HepG2 (cell line): Measurements from ENCODE around the gene IL1RAP. TPM values are rescaled to one million over a fixed set of nuclear protein-coding genes. Genes with fewer than 3 reads are reported as not detected.

Source experiments
- ATAC-seq: fragments of 200-7000 bp; cut with Tn5 transposase; 3 replicates; pipeline ENCODE4 v1.9.1; 2020; ENCODE audit warnings: mild to moderate bottlenecking, moderate library complexity
- BruUV-seq: library from RNA; stranded (reverse); fragments of 400-500 nt; replicated peaks from 2 replicates; lab custom pipeline; 2021; lab: Mats Ljungman, UMichigan
- CTCF ChIA-PET: fragments of 300-600 bp; formaldehyde crosslinking; extraction: SDS; loops from one replicate; lab custom pipeline; 2021; ENCODE audit warnings: low total read pairs, inconsistent platforms, low intra/inter-chr PET ratio; lab: Yijun Ruan, JAX
- POLR2A ChIA-PET: fragments of 350-600 bp; sonication (Branson Sonifier 250); formaldehyde crosslinking; loops from one replicate; lab custom pipeline; 2020; ENCODE audit warnings: antibody characterized with exemption, inconsistent platforms; lab: Yijun Ruan, JAX
- DNase-seq: peaks from one replicate; pipeline ENCODE4 v3.0.0-alpha.2; 2015; ENCODE audit warnings: low spot score
- FAIRE-seq: peaks from 3 replicates; lab custom pipeline; 2011; peaks lifted over from hg19 to GRCh38; lab: Jason Lieb, UNC
- H2AFZ ChIP-seq: one replicate; pipeline ENCODE4 v1.6.1; 2011; ENCODE audit warnings: low read length, inconsistent platforms
- H3K27ac ChIP-seq: fragments of 300-600 bp; 3 replicates; pipeline ENCODE4 v1.8.0; 2011; ENCODE audit warnings: mixed run types, mild to moderate bottlenecking, mixed read lengths, low read length, inconsistent platforms; ENCODE audit not compliant: insufficient read depth; ENCODE audit errors: extremely low read length
- H3K27me3 ChIP-seq, 2 experiments: fragments of 200-600 bp in 1 of 2; 2 replicates in 1 of 2; 3 replicates in 1 of 2; pipeline versions ENCODE4 v1.6.0 to v1.8.0; 2011; ENCODE audit warnings: low read length in 2 of 2, mild to moderate bottlenecking in 2 of 2, moderate library complexity in 2 of 2, inconsistent platforms in 1 of 2; ENCODE audit not compliant: insufficient read depth in 2 of 2, control insufficient read depth in 1 of 2
- H3K36me3 ChIP-seq, 2 experiments: fragments of 200-600 bp in 1 of 2; replicated peaks in 1 of 2; 2 replicates in 1 of 2; 3 replicates in 1 of 2; pipeline versions ENCODE4 v1.5.1 to v1.8.0; 2011; ENCODE audit warnings: low read length in 2 of 2, inconsistent platforms in 1 of 2; ENCODE audit not compliant: insufficient read depth in 2 of 2, control insufficient read depth in 1 of 2
- H3K4me1 ChIP-seq: 2 replicates; pipeline ENCODE4 v1.5.1; 2012; ENCODE audit warnings: low read length, inconsistent platforms; ENCODE audit not compliant: insufficient read depth
- H3K4me2 ChIP-seq: 2 replicates; pipeline ENCODE4 v1.6.0; 2011; ENCODE audit warnings: low read depth, low read length, inconsistent platforms
- H3K4me3 ChIP-seq, 3 experiments: fragments of 200-600 bp in 1 of 3; sonication (generic), shearing (Covaris generic) in 1 of 3; replicated peaks in 1 of 3; 2 replicates each; pipeline ENCODE4 v1.5.1; 2011 to 2016; ENCODE audit warnings: low read length in 3 of 3, inconsistent platforms in 2 of 3, low read depth in 2 of 3, mild to moderate bottlenecking in 2 of 3, control low read depth in 1 of 3, mixed read lengths in 1 of 3; ENCODE audit not compliant: insufficient read depth in 1 of 3
- H3K79me2 ChIP-seq: one replicate; pipeline ENCODE4 v1.6.1; 2011; ENCODE audit warnings: low read length, inconsistent platforms; ENCODE audit not compliant: insufficient read depth
- H3K9ac ChIP-seq: 2 replicates; pipeline ENCODE4 v1.6.0; 2011; ENCODE audit warnings: mild to moderate bottlenecking, low read depth, low read length, inconsistent platforms; ENCODE audit not compliant: insufficient read depth
- H3K9me3 ChIP-seq: 2 replicates; pipeline ENCODE4 v1.5.1; 2012; ENCODE audit warnings: mild to moderate bottlenecking, low read length
- H4K20me1 ChIP-seq: 2 replicates; pipeline ENCODE4 v1.6.0; 2011; ENCODE audit warnings: inconsistent platforms, mild to moderate bottlenecking, low read length, moderate library complexity; ENCODE audit not compliant: insufficient read depth
- HINFP ChIP-seq: sonication (generic); formaldehyde crosslinking; IDR thresholded peaks from 2 replicates; pipeline ENCODE4 v1.4.0; 2020; ENCODE audit warnings: low read depth, mild to moderate bottlenecking, missing genetic modification reagents
- HNRNPUL1 ChIP-seq: fragments of 200-400 bp; formaldehyde crosslinking; IDR thresholded peaks from 2 replicates; pipeline ENCODE4 v1.6.1; 2017; ENCODE audit warnings: low read depth, mild to moderate bottlenecking, low read length, moderate library complexity
- IRF1 ChIP-seq: sonication (generic); formaldehyde crosslinking; IDR thresholded peaks from 2 replicates; pipeline ENCODE4 v1.4.0; 2020; ENCODE audit warnings: low read depth, mild to moderate bottlenecking, missing genetic modification reagents
- IRF9 ChIP-seq: sonication (generic); formaldehyde crosslinking; IDR thresholded peaks from 2 replicates; pipeline ENCODE4 v1.8.0; 2022; ENCODE audit warnings: missing genetic modification reagents, mild to moderate bottlenecking, borderline replicate concordance
- KDM2A ChIP-seq: sonication (generic); formaldehyde crosslinking; IDR thresholded peaks from 2 replicates; pipeline ENCODE4 v1.4.0; 2020; ENCODE audit warnings: low read depth, missing genetic modification reagents, borderline replicate concordance
- MZF1 ChIP-seq: sonication (generic); formaldehyde crosslinking; IDR thresholded peaks from 2 replicates; pipeline ENCODE4 v1.8.1; 2023; ENCODE audit warnings: mild to moderate bottlenecking, missing genetic modification reagents, borderline replicate concordance
- NFE2L2 ChIP-seq: fragments of 150-350 bp; IDR thresholded peaks from 2 replicates; pipeline ENCODE4 v1.6.1; 2014; ENCODE audit warnings: low read length
- SNAPC2 ChIP-seq: sonication (generic); formaldehyde crosslinking; IDR thresholded peaks from 2 replicates; pipeline ENCODE4 v1.8.1; 2022; ENCODE audit warnings: mild to moderate bottlenecking, missing genetic modification reagents
- TEF ChIP-seq: sonication (generic); formaldehyde crosslinking; IDR thresholded peaks from 2 replicates; pipeline ENCODE4 v1.5.0; 2020; ENCODE audit warnings: missing genetic modification reagents
- XBP1 ChIP-seq: sonication (generic); formaldehyde crosslinking; IDR thresholded peaks from 2 replicates; pipeline ENCODE4 v1.5.0; 2020; ENCODE audit warnings: missing genetic modification reagents
- ZC3H13 ChIP-seq: sonication (generic); formaldehyde crosslinking; IDR thresholded peaks from 2 replicates; pipeline ENCODE4 v1.8.1; 2023; ENCODE audit warnings: mild to moderate bottlenecking, missing genetic modification reagents, moderate library complexity
- ZNF274 ChIP-seq: sonication (generic); formaldehyde crosslinking; IDR thresholded peaks from 2 replicates; pipeline ENCODE4 v1.5.1; 2020; ENCODE audit warnings: mild to moderate bottlenecking, missing genetic modification reagents
- ZNF282 ChIP-seq: fragments of 450-650 bp; IDR thresholded peaks from 2 replicates; pipeline ENCODE4 v1.6.1; 2018; ENCODE audit not compliant: partially characterized antibody
- ZNF724P ChIP-seq: sonication (generic); formaldehyde crosslinking; IDR thresholded peaks from 2 replicates; pipeline ENCODE4 v1.8.0; 2022; ENCODE audit warnings: missing genetic modification reagents, borderline replicate concordance
- ZNF761 ChIP-seq: sonication (generic); formaldehyde crosslinking; conservative IDR thresholded peaks from 2 replicates; pipeline ENCODE4 v1.4.0; 2020; ENCODE audit warnings: mild to moderate bottlenecking, missing genetic modification reagents
- WGBS: methylation state at CpG from one replicate; pipeline ENCODE4 v1.1.6; 2017; ENCODE audit warnings: low lambda C conversion rate; 5-methylcytosine and 5-hydroxymethylcytosine counted together
- in situ Hi-C: cut with HindIII; loops from 2 replicates; pipeline ENCODE4 v1.10.0; 2017; ENCODE audit warnings: low pct_unique_long_range_greater_than_20kb; ENCODE audit not compliant: extremely low pct_ligation_motif_present
- intact Hi-C: fragments of 100-400 bp; cut with micrococcal nuclease; formaldehyde crosslinking; loops from one replicate; pipeline ENCODE4 v1.10.0; 2022; ENCODE audit not compliant: unreplicated experiment
- polyA plus RNA-seq, 8 experiments: library from polyadenylated mRNA; depleted of rRNA in 3 of 8; stranded (reverse) in 7 of 8; unstranded in 1 of 8; fragments of >200 nt; fragmentation: Illumina TruSeq in 4 of 8; extraction: Trizol in 4 of 8; gene quantifications; 2 replicates each; pipeline versions ENCODE4 v1.2.1 to v1.2.3, GENCODE V29; 2011 to 2016; ENCODE audit warnings: low read depth in 4 of 8, missing spikeins in 1 of 8, mixed read lengths in 1 of 8; ENCODE audit not compliant: insufficient read depth in 1 of 8
- total RNA-seq, 5 experiments: library from RNA; depleted of rRNA; stranded (reverse); fragments of >200 nt; fragmentation: Illumina TruSeq; extraction: Trizol; gene quantifications; 2 replicates each; pipeline ENCODE4 v1.2.3, GENCODE V29; 2016; ENCODE audit warnings: low read depth in 1 of 5
- TF ChIP-seq, protein P1 (sequence below): sonication (generic); formaldehyde crosslinking; IDR thresholded peaks from 2 replicates; pipeline ENCODE4 v1.4.0; 2020; ENCODE audit warnings: missing genetic modification reagents, borderline replicate concordance
- TF ChIP-seq, protein P2 (sequence below): sonication (generic); formaldehyde crosslinking; IDR thresholded peaks from 2 replicates; pipeline ENCODE4 v1.4.0; 2020; ENCODE audit warnings: mild to moderate bottlenecking, low read depth, missing genetic modification reagents

IL1RAP gene
- total and polyA plus RNA-seq, 2 of the 13 experiments (the other 11 are each of a cell fraction or from before 2014, with no cell fraction given), result 18.3 to 54.9 TPM

- WGBS, result 64% methylated on average over 5 of the region's 5 CpGs
- ChIA-PET POLR2A (no interaction called here), CTCF (no interaction called here)
- peaks cover 0 to 9% of the 10 kb centered on the region in 2 experiments; a peak in 2 of 5 replicates for H3K27me3 ChIP-seq
- no peaks in the 10 kb centered on the region for H3K36me3 ChIP-seq
- no peak overlapping the region for H3K4me3 ChIP-seq
- H3K4me1 ChIP-seq, result no peaks in the 10 kb centered on the region
- H3K27ac ChIP-seq, result no peak overlapping the region
- H4K20me1 ChIP-seq, result no peaks in the 10 kb centered on the region
- no TSS peak for BruUV-seq
- intact Hi-C loops, result no loop called here
- no peak overlapping the region for H3K4me2 ChIP-seq
- FAIRE-seq (no peak), DNase-seq (no peak), ATAC-seq (no peak)
- no peaks in the 10 kb centered on the region for H3K79me2 ChIP-seq
- no peak overlapping the region for H3K9ac ChIP-seq
- in situ Hi-C loops, result no loop called here
- no peaks in the 10 kb centered on the region for H3K9me3 ChIP-seq
- H2AFZ ChIP-seq, result no peak overlapping the region
- no peak for TF ChIP-seq ZNF761 (CRISPR knock-in tag)
- TF ChIP-seq ZNF724P, result no peak
- TF ChIP-seq, protein P1, sequence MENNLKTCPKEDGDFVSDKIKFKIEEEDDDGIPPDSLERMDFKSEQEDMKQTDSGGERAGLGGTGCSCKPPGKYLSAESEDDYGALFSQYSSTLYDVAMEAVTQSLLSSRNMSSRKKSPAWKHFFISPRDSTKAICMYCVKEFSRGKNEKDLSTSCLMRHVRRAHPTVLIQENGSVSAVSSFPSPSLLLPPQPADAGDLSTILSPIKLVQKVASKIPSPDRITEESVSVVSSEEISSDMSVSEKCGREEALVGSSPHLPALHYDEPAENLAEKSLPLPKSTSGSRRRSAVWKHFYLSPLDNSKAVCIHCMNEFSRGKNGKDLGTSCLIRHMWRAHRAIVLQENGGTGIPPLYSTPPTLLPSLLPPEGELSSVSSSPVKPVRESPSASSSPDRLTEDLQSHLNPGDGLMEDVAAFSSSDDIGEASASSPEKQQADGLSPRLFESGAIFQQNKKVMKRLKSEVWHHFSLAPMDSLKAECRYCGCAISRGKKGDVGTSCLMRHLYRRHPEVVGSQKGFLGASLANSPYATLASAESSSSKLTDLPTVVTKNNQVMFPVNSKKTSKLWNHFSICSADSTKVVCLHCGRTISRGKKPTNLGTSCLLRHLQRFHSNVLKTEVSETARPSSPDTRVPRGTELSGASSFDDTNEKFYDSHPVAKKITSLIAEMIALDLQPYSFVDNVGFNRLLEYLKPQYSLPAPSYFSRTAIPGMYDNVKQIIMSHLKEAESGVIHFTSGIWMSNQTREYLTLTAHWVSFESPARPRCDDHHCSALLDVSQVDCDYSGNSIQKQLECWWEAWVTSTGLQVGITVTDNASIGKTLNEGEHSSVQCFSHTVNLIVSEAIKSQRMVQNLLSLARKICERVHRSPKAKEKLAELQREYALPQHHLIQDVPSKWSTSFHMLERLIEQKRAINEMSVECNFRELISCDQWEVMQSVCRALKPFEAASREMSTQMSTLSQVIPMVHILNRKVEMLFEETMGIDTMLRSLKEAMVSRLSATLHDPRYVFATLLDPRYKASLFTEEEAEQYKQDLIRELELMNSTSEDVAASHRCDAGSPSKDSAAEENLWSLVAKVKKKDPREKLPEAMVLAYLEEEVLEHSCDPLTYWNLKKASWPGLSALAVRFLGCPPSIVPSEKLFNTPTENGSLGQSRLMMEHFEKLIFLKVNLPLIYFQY (CRISPR knock-in tag), result no peak
- no peak for TF ChIP-seq NFE2L2
- no peak for TF ChIP-seq HINFP (CRISPR knock-in tag)
- TF ChIP-seq TEF (CRISPR knock-in tag), result no peak
- TF ChIP-seq ZC3H13, result no peak
- no peak for TF ChIP-seq XBP1
- TF ChIP-seq KDM2A, result no peak
- TF ChIP-seq, protein P2, sequence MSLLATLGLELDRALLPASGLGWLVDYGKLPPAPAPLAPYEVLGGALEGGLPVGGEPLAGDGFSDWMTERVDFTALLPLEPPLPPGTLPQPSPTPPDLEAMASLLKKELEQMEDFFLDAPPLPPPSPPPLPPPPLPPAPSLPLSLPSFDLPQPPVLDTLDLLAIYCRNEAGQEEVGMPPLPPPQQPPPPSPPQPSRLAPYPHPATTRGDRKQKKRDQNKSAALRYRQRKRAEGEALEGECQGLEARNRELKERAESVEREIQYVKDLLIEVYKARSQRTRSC, result no peak
- no peak for TF ChIP-seq MZF1 (CRISPR knock-in tag)
- TF ChIP-seq IRF9 (CRISPR knock-in tag), result no peak
- no peak for TF ChIP-seq SNAPC2
- TF ChIP-seq IRF1 (CRISPR knock-in tag), result no peak
- TF ChIP-seq HNRNPUL1, result no peak
- no peak for TF ChIP-seq ZNF274 (CRISPR knock-in tag)
- TF ChIP-seq ZNF282, result no peak
These were observed 18.1 kb upstream of the IL1RAP start for GRCh38 chr3:190495796-190496195.
